Endothelial cell of umbilical vein (primary cell): ENCODE measurements around the gene VANGL1. TPM values are rescaled to one million over a fixed set of nuclear protein-coding genes. Genes with fewer than 3 reads are reported as not detected.

ENCODE experiments used
- BruUV-seq: library from RNA; stranded (reverse); fragments of 400-500 nt; replicated peaks from 2 replicates; lab custom pipeline; 2021; lab: Mats Ljungman, UMichigan
- CTCF ChIA-PET: fragments of 300-600, 350-600 bp; sonication (Branson Sonifier 250); formaldehyde crosslinking; loops from one replicate; lab custom pipeline; 2021; ENCODE audit warnings: antibody characterized with exemption, inconsistent platforms; lab: Charles Lee
- POLR2A ChIA-PET: fragments of 300-600, 350-600 bp; sonication (Branson Sonifier 250); formaldehyde crosslinking; loops from one replicate; lab custom pipeline; 2021; ENCODE audit warnings: antibody characterized with exemption, inconsistent platforms; lab: Charles Lee
- DNase-seq: peaks from one replicate; pipeline ENCODE4 v3.0.0-alpha.2; 2011; ENCODE audit warnings: low read depth, low spot score
- FAIRE-seq: peaks from 2 replicates; lab custom pipeline; 2011; peaks lifted over from hg19 to GRCh38; lab: Jason Lieb, UNC
- H2AFZ ChIP-seq: 2 replicates; pipeline ENCODE4 v1.6.0; 2012; ENCODE audit warnings: low read depth, low read length, control low read depth, inconsistent platforms
- H3K27ac ChIP-seq: 2 replicates; pipeline ENCODE4 v1.5.1; 2011; ENCODE audit warnings: low read depth, mild to moderate bottlenecking, control low read depth, low read length, moderate library complexity; ENCODE audit not compliant: insufficient read depth
- H3K27me3 ChIP-seq, 2 experiments: 2 replicates each; pipeline versions ENCODE4 v1.6.0 to v1.6.1; 2011; ENCODE audit warnings: low read length in 2 of 2, mixed read lengths in 1 of 2; ENCODE audit not compliant: control insufficient read depth in 2 of 2, insufficient read depth in 2 of 2
- H3K36me3 ChIP-seq, 2 experiments: 2 replicates in 1 of 2; 3 replicates in 1 of 2; pipeline ENCODE4 v1.5.1; 2011; ENCODE audit warnings: low read length in 2 of 2, mild to moderate bottlenecking in 1 of 2, moderate library complexity in 1 of 2; ENCODE audit not compliant: control insufficient read depth in 2 of 2, insufficient read depth in 2 of 2; ENCODE audit errors: extremely low read depth in 1 of 2
- H3K4me1 ChIP-seq: 3 replicates; pipeline ENCODE4 v1.5.1; 2011; ENCODE audit warnings: mild to moderate bottlenecking, low read length; ENCODE audit not compliant: control insufficient read depth, insufficient read depth; ENCODE audit errors: extremely low read depth
- H3K4me2 ChIP-seq: 2 replicates; pipeline ENCODE4 v1.6.1; 2011; ENCODE audit warnings: low read length, control low read depth, mixed read lengths; ENCODE audit not compliant: insufficient read depth
- H3K4me3 ChIP-seq, 3 experiments: fragments of 200-600 bp in 1 of 3; sonication (generic), shearing (Covaris generic) in 1 of 3; replicated peaks in 1 of 3; 2 replicates each; pipeline ENCODE4 v1.5.1; 2011 to 2016; ENCODE audit warnings: control low read depth in 3 of 3, low read length in 3 of 3, mild to moderate bottlenecking in 2 of 3, inconsistent platforms in 1 of 3, low read depth in 1 of 3, moderate library complexity in 1 of 3; ENCODE audit not compliant: insufficient read depth in 1 of 3
- H3K79me2 ChIP-seq: 2 replicates; pipeline ENCODE4 v1.6.0; 2012; ENCODE audit warnings: low read length, inconsistent platforms; ENCODE audit not compliant: control insufficient read depth, insufficient read depth
- H3K9ac ChIP-seq: replicated peaks from 2 replicates; pipeline ENCODE3; 2011; ENCODE audit warnings: low read length, control low read depth; ENCODE audit not compliant: insufficient read depth; ENCODE audit errors: extremely low read depth
- H3K9me1 ChIP-seq: replicated peaks from 3 replicates; pipeline ENCODE4 v1.6.0; 2011; ENCODE audit warnings: mild to moderate bottlenecking, low read length; ENCODE audit not compliant: control insufficient read depth, insufficient read depth; ENCODE audit errors: extremely low read depth
- H3K9me3 ChIP-seq: replicated peaks from 2 replicates; pipeline ENCODE4 v1.5.1; 2012; ENCODE audit warnings: low read length, inconsistent platforms; ENCODE audit not compliant: control insufficient read depth, insufficient read depth
- H4K20me1 ChIP-seq: replicated peaks from 2 replicates; pipeline ENCODE3; 2011; ENCODE audit warnings: mild to moderate bottlenecking, low read length; ENCODE audit not compliant: control insufficient read depth, insufficient read depth; ENCODE audit errors: extremely low read depth
- CTCF ChIP-seq, 2 donors: IDR thresholded peaks; 1 replicate in 1 of 2; 2 replicates in 1 of 2; pipeline ENCODE4 v1.5.1; 2011; ENCODE audit warnings: low read length in 2 of 2, mild to moderate bottlenecking in 2 of 2, moderate library complexity in 2 of 2, control low read depth in 1 of 2, inconsistent platforms in 1 of 2, low read depth in 1 of 2; ENCODE audit not compliant: insufficient read depth in 1 of 2; ENCODE audit errors: extremely low read depth in 1 of 2
- EZH2 ChIP-seq: IDR thresholded peaks from 2 replicates; pipeline ENCODE4 v1.6.1; 2012; ENCODE audit warnings: borderline replicate concordance, low read depth, mild to moderate bottlenecking, moderate library complexity, low read length, inconsistent platforms; ENCODE audit not compliant: severe bottlenecking
- FOS ChIP-seq: IDR thresholded peaks from 2 replicates; pipeline ENCODE4 v1.6.1; 2011; ENCODE audit warnings: mild to moderate bottlenecking, low read length, moderate library complexity, borderline replicate concordance; ENCODE audit not compliant: insufficient read depth
- GATA2 ChIP-seq: IDR thresholded peaks from 2 replicates; pipeline ENCODE4 v1.7.0; 2011; ENCODE audit warnings: low read depth, mild to moderate bottlenecking, moderate library complexity, mixed read lengths, low read length; ENCODE audit not compliant: insufficient read length, insufficient read depth
- JUN ChIP-seq: IDR thresholded peaks from 2 replicates; pipeline ENCODE4 v1.6.1; 2011; ENCODE audit warnings: borderline replicate concordance, low read depth; ENCODE audit not compliant: insufficient read length, insufficient read depth
- MAX ChIP-seq: IDR thresholded peaks from 2 replicates; pipeline ENCODE4 v1.6.1; 2011; ENCODE audit not compliant: insufficient read depth, insufficient read length
- MYC ChIP-seq: IDR thresholded peaks from one replicate; pipeline ENCODE4 v1.6.1; 2011; ENCODE audit warnings: mild to moderate bottlenecking, low read depth, low read length
- POLR2A ChIP-seq: IDR thresholded peaks from 2 replicates; pipeline ENCODE4 v1.6.1; 2012; ENCODE audit warnings: low read depth, mild to moderate bottlenecking, control low read depth, low read length
- POLR2AphosphoS5 ChIP-seq: IDR thresholded peaks from 2 replicates; pipeline ENCODE4 v1.6.1; 2012; ENCODE audit warnings: low read depth, mild to moderate bottlenecking, control low read depth, low read length, moderate library complexity; ENCODE audit not compliant: insufficient read depth
- dilution Hi-C: fragments of 300-500 bp; cut with MboI; formaldehyde crosslinking; loops from one replicate; pipeline ENCODE4 v1.15.0; 2019; ENCODE audit warnings: low sequenced_read_pairs; ENCODE audit not compliant: extremely low pct_ligation_motif_present
- intact Hi-C: fragments of 100-400 bp; cut with micrococcal nuclease; formaldehyde crosslinking; loops from one replicate; pipeline ENCODE4 v1.10.0; 2022
- polyA plus RNA-seq, 4 experiments: library from polyadenylated mRNA; depleted of rRNA in 3 of 4; stranded (reverse) in 3 of 4; unstranded in 1 of 4; fragments of >200 nt; gene quantifications; 2 replicates each; pipeline versions ENCODE4 v1.2.1 to v1.2.3, GENCODE V29; 2011 to 2012; ENCODE audit warnings: missing spikeins in 1 of 4
- total RNA-seq: library from RNA; stranded (reverse); gene quantifications from 2 replicates; pipeline ENCODE4 v1.2.3, GENCODE V29; 2021

VANGL1 gene
- total and polyA plus RNA-seq, 2 donors (not counting 3 experiments of a cell fraction or from before 2014, with no cell fraction given), result 15.0 to 24.8 TPM

GRCh38 chr1:115665319-115666096, 23.7 kb downstream of the VANGL1 start:
- intact Hi-C loops, result no loop called here
- Histone ChIP-seq H3K4me3 (no peak overlapping the region), H3K27me3 (no peaks in the 10 kb centered on the region), H3K36me3 (peaks cover 11 to 16% of the 10 kb centered on the region in 2 experiments), H3K9me3 (no peaks in the 10 kb centered on the region), H4K20me1 (peaks cover 3% of the 10 kb centered on the region), H3K27ac (no peak overlapping the region), H3K9ac (no peak overlapping the region), H3K4me1 (peaks cover 6% of the 10 kb centered on the region), H2AFZ (no peak overlapping the region), H3K9me1 (no peaks in the 10 kb centered on the region), H3K4me2 (no peak overlapping the region), H3K79me2 (no peaks in the 10 kb centered on the region)
- CTCF ChIA-PET, result interaction anchor here (1.5 kb wide), 1 partner anchor 41 kb away, joined by 5 read pairs; no protein-coding TSS in a partner anchor
- no TSS peak for BruUV-seq
- POLR2A ChIA-PET, result no interaction called here
- dilution Hi-C loops, result no loop called here
- DNase-seq (no peak), FAIRE-seq (no peak)
- TF ChIP-seq FOS, result no peak
- no peak for TF ChIP-seq CTCF (IDR thresholded peaks at IDR 0.05; ENCODE audit: extremely low read depth in 1 of 2, insufficient read depth in 1 of 2, low read depth in 1 of 2, low read length in 2 of 2)
- no peak for TF ChIP-seq POLR2A
- no peak for TF ChIP-seq POLR2AphosphoS5
- TF ChIP-seq EZH2, result no peak
- no peak for TF ChIP-seq GATA2
- TF ChIP-seq MAX, result no peak
- TF ChIP-seq MYC, result no peak
- TF ChIP-seq JUN, result no peak
